ENCODE data around the gene POMGNT1. TPM values are rescaled to one million over a fixed set of nuclear protein-coding genes. Genes with fewer than 3 reads are reported as not detected.
"Not testable (repeated sequence)": the region's sequence is repeated elsewhere in the genome, so short reads cannot be mapped to it uniquely, and the experiment has no call there.

The POMGNT1 gene
- total RNA-seq (2014; rRNA removed; shearing (Covaris generic); ENCODE audit: low replicate concordance) = 69.4 and 89.7 TPM in 2 replicates

DNA sequence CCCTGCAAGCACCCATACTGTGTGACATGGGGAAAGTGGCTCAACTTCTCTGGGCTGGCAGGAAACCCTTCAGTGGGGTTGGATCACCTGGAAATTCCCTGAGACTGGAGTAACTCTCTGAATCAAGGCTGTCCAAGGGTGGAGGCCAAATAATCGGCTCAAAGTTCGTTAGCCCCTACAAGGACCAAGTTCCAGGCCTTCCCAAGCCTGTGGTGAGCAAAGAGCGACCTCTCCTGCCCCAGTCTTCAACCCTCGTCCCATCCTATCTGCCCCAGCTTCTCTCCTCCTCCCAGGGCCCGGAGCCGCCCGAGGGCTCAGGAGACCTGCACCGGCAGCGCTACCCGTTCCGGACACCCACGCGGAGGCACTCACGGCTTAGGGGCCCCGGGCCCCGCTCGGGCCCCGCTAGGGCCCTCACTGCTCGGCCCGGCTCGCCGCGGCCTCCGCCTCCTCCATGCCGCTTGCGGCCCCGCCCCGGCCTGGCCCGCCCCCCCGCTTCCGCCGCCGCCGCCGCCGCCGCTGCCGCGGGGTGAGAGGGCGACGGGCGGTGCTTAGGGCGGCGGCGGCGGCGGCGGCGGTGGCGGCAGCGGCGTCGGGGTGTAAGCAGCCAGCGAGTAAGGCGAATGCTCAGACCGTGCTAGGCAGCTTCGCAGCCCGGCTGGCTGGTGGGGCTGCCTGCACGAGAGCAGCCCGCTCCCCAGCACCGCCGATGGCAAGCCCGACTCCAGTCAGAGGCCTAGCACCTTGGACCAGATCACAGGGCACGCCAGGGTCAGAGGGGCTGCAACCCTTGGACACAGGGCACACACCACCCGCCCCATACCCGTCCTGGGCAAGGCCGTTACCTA lies at the start of gene POMGNT1:
POMGNT1 (minus strand) TSS at position 471 of the 848 bp plus-strand sequence. CDS start 613 bp downstream, outside the sequence.
- H3K27me3 ChIP-seq = no peaks in the 10 kb centered on the region
- H3K9me3 ChIP-seq = no peaks in the 10 kb centered on the region
- peak; percentile 77 for DNase-seq
- peaks cover 26% of the 10 kb centered on the region for H3K36me3 ChIP-seq
- peak within 1 kb of the TSS; percentile 89 for H3K4me3 ChIP-seq

DNA sequence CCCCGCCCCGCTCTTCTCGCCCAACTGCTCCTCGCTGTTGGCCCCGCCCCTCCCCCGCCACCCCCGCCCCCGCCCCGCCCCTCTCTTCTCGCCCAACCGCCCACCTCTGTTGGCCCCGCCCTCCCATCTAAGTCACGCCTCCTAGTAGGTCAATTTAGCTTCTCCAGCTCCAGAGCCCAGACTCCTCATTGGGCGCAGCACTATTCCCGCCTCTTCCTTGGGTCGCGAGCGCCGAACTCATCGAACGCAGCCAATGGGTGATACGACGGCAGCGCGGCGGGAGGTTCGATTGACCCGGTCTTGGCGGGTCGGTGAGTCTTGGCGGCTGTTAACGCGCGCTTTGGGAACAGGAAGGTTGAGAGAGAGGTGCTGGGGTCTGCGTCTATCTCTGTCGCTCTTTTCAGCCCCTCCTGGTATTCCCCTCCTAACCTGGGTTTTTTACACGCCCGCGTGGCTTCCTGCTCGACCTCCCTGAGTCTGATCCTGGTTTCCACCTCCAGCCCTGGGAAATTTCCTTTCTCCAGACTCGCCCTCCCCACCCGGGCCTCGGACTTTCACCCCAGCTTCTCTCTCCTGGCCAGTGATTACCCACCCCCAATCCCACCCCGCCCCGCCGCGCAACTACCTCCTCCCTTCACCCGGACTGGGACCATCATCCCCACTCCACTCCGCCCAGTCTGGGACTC lies 49.3 kb upstream of the POMGNT1 start, which contains the start of gene RAD54L:
RAD54L (plus strand) TSS at position 328 of the 686 bp plus-strand sequence. CDS start 643 bp downstream, outside the sequence.
- DNase-seq = peak; percentile 99
- Histone ChIP-seq H3K4me3 (peak within 1 kb of the TSS; percentile 69), H3K9me3 (no peaks in the 10 kb centered on the region)

DNA sequence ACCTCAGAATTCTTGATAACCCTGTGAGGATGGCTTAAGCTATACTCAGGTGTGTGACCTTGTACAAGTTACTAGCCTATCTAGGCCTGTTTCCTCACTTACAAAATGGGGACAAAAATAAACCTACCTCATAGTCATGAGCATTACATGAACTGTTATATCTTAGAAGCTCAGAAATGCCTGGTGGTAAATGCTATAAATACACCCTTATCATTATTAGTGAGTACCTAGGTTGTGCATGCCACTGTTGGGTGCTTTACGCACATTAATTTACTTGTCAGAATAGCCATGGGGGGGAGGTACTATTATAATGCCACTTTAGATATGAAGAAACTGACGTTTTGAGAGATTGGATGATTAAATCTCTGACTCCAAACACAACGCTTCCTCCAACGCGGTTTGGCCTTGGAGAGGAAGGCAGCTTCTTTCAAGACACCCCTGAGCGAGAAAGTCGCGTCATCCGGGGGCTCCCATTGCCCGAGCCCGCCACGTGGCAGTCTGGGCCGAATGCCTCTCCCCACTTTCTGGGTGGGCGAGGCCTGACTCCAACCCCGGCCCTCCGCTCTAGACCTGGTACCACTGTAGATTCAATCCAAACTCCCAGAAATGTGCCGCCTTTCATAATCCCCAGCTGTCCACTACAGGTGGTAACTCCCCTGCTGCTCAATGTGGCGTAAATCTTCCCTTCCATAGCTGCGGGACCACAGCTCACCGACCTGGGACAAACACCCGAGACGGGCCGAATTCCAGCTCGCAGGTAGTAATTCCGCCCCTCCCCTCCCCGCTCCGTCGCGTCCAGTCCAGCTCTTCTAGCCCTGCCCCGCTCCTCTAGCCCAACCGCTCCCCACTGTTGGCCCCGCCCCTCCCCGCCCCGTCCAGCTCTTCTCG lies 48.6 kb upstream of the POMGNT1 start:
- peaks cover 20% of the 10 kb centered on the region for H3K36me3 ChIP-seq
- H3K27me3 ChIP-seq = no peaks in the 10 kb centered on the region
- peak; percentile 64 for DNase-seq
- H3K9me3 ChIP-seq = no peaks in the 10 kb centered on the region
- H3K4me3 ChIP-seq = peak overlapping the region; percentile 69

More for the DNA sequence above, 49.3 kb upstream of the POMGNT1 start, which contains the start of gene RAD54L:
- H3K36me3 ChIP-seq = peaks cover 22% of the 10 kb centered on the region
- H3K27me3 ChIP-seq = no peaks in the 10 kb centered on the region

DNA sequence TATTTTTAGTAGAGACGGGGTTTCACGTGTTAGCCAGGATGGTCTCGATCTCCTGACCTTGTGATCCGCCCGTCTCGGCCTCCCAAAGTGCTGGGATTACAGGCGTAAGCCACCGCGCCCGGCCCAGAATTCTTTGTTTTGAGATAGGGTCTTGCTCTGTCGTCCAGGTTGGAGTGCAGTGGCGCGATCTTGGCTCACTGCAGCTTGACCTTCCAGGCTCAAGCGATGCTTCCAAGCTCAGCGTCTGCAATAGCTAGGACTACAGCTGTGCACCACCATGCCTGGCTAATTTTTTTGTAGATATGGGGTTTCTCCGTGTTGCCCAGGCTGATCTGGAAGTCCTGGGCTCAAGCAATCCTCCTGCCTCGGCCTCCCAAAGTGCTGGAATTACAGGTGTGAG lies 47.9 kb upstream of the POMGNT1 start:
- not testable (repeated sequence) for H3K27me3 ChIP-seq, H3K9me3 ChIP-seq, H3K4me3 ChIP-seq, DNase-seq
- peaks cover 15% of the 10 kb centered on the region for H3K36me3 ChIP-seq

DNA sequence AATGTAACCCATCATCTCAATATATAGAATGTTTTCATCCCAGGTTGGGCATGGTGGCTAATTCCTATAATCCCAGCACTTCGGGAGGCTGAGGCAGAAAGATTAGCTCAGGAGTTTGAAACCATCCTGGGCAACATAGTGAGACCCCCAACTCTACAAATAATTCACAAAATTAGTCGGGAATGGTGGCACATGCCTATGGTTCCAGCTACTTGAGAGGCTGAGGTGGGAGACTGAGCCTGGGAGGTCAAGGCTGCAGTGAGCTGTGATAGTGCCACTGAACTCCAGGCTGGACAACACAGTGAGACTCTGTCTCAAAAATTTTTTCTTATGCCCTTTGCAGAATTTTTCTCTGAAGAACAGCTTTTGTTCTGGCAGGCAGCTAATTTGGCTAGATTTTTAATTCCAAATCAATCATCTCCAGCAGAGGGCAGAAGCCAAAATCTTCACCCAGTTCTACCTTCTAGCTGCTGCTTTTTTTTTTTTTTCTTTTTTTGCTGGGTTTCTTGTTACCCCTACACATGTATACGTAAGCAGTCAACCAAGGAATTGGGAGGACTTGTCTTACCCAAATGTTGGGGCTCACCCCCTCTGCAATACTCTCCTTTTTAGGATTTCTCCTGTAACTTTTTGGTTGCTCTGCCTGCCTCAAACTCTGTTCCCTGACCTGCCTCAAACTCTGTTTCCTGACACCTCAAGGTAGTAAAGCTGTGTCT lies 46.6 kb upstream of the POMGNT1 start:
- Histone ChIP-seq H3K9me3 (no peaks in the 10 kb centered on the region), H3K4me3 (no peak overlapping the region), H3K27me3 (no peaks in the 10 kb centered on the region), H3K36me3 (peaks cover 5% of the 10 kb centered on the region)
- no peak for DNase-seq

DNA sequence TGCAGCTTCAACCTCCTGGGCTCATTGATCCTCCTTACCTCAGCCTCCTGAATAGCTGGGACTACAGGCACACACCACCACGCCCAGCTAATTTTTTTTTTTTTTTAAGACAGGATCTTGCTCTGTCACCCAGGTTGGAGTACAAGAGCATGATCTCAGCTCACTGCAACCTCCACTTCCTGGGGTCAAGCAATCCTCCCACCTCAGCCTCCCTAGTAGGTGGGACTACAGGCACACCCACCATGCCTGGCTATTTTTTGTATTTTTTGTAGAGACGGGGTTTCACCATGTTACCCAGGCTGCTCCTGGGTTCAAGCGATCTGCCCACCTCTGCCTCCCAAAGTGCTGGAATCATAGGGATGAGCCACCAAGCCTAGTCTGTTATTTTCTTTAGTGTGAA lies 45.6 kb upstream of the POMGNT1 start:
- not testable (repeated sequence) for H3K36me3 ChIP-seq, DNase-seq, H3K27me3 ChIP-seq, H3K9me3 ChIP-seq, H3K4me3 ChIP-seq

DNA sequence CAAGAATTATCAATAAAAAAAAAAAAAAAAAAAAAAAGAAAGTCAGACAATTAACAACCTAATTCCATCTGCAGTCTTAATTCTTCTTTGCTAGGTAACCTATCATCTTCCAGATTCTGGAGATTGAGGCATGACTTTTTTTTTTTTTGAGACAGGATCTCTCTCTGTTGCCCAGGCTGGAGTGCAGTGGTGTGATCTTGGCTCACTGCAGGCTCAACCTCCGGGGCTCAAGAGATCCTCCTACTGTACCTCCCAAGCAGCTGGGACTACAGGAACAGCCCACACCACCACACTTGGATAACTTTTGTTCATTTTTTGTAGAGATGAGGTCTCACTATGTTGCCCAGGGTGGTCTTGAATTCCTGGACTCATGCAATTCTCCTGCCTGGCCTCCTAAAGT lies 44.7 kb upstream of the POMGNT1 start:
- DNase-seq = no peak
- H3K4me3 ChIP-seq = no peak overlapping the region

DNA sequence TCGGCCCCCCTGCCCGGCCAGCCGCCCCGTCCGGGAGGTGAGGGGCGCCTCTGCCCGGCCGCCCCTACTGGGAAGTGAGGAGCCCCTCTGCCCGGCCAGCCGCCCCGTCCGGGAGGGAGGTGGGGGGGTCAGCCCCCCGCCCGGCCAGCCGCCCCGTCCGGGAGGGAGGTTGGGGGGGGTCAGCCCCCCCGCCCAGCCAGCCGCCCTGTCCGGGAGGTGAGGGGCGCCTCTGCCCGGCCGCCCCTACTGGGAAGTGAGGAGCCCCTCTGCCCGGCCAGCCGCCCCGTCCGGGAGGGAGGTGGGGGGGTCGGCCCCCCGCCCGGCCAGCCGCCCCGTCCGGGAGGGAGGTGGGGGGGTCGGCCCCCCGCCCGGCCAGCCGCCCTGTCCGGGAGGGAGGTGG lies 43.5 kb upstream of the POMGNT1 start:
- DNase-seq, H3K4me3 ChIP-seq, H3K27me3 ChIP-seq, H3K9me3 ChIP-seq, H3K36me3 ChIP-seq: not testable (repeated sequence)

More for the DNA sequence above, 44.7 kb upstream of the POMGNT1 start:
- Histone ChIP-seq H3K36me3 (no peaks in the 10 kb centered on the region), H3K9me3 (no peaks in the 10 kb centered on the region), H3K27me3 (no peaks in the 10 kb centered on the region)

DNA sequence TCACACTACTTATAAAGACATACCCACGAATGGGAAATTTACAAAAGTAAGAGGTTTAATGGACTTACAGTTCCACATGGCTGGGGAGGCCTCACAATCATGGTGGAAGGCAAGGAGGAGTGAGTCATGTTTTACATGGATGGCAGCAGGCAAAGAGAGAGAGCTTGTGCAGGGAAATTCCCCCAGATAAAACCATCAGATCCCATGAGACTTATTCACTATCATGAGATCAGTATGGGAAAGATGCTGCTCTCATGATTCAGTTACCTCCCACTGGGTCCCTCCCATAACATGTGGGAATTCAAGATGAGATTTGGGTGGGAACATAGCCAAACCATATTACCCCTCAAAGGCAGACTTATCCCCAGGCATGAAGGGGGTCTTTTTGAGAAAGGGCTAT lies 40.6 kb upstream of the POMGNT1 start:
- H3K27me3 ChIP-seq, DNase-seq, H3K9me3 ChIP-seq, H3K4me3 ChIP-seq, H3K36me3 ChIP-seq: not testable (repeated sequence)

DNA sequence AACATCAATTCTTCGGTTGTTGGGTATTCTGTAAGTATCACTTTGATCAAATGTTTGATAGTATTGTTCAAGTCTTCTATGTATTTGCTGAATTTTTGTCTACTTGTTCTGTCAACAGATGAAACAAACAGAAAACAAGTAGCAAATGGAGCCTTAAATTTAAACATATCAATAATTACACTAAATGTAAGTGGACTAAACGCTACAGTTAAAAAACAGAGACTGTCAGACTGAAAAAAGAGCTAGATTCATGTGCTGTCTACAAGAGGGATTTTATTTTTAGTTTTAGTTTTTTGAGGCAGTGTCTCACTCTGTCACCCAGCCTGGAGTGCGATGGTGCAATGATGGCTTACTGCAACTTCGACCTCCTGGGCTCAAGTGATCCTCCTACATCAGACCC lies 38.6 kb upstream of the POMGNT1 start:
- no peak overlapping the region for H3K4me3 ChIP-seq
- DNase-seq = no peak

DNA sequence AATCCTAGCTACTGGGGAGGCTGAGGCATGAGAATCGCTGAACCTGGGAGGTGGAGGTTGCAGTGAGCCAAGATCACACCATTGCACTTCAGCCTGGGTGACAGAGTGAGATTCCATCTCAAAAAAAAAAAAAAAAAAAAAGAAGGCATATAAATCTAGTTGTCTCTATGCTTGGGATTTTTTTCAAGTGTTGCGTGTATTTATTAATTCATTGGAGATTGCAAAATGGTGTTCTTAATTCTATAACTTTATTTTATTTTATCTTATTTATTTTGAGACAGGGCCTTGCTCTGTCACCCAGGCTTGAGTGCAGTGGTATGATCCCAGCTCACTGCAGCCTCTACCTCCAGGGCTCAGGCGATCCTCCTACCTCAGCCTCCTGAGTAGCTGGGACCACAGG lies 33.0 kb upstream of the POMGNT1 start:
- H3K36me3 ChIP-seq, H3K27me3 ChIP-seq, H3K9me3 ChIP-seq, DNase-seq, H3K4me3 ChIP-seq: not testable (repeated sequence)

More for the DNA sequence above, 38.6 kb upstream of the POMGNT1 start:
- H3K9me3 ChIP-seq = peaks cover 6% of the 10 kb centered on the region
- H3K27me3 ChIP-seq = no peaks in the 10 kb centered on the region
- H3K36me3 ChIP-seq = no peaks in the 10 kb centered on the region

DNA sequence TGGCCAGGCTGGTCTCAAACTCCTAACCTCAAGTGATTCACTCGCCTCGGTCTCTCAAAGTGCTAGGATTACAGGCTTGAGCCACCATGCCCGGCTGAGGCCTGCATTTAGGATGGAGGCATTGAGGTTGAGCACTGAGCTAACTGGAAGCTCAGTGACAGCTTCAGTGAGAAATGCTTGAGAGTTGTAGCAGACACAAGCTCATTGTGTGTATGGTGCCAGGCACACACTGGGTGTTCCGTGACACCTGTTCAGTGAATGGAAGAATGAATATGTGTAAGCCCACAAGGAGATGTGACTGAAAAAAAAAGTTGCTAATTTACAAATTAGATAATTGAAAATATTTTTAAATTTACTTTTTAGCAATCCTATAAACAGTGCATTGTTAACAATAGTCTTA lies 26.7 kb upstream of the POMGNT1 start:
- Histone ChIP-seq H3K36me3 (no peaks in the 10 kb centered on the region), H3K4me3 (no peak overlapping the region), H3K27me3 (no peaks in the 10 kb centered on the region), H3K9me3 (no peaks in the 10 kb centered on the region)
- no peak for DNase-seq

DNA sequence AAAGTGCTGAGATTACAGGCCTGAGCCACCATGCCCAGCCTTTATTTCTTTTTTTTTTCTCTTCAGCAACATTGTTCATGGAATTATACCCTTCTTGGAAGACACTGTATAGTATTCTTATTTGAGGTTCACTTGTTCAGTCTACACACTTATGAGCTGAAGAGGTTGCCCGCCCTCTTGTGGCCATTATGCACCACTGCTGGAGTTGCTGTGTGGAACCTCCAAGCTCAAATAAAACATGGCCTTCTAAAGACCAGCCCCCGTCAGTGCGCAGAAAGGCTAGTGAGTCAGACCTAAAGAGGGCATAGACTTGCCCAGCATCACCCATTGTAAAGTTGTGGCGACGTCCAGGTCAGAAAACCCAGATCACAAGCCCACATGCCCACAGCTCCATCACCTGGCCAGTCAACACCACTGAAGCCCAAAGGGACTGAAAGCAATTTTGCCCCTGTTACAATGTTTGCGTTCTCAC lies 25.3 kb upstream of the POMGNT1 start:
- Histone ChIP-seq H3K4me3 (no peak overlapping the region), H3K36me3 (no peaks in the 10 kb centered on the region), H3K9me3 (no peaks in the 10 kb centered on the region), H3K27me3 (no peaks in the 10 kb centered on the region)
- DNase-seq = peak; percentile 68

DNA sequence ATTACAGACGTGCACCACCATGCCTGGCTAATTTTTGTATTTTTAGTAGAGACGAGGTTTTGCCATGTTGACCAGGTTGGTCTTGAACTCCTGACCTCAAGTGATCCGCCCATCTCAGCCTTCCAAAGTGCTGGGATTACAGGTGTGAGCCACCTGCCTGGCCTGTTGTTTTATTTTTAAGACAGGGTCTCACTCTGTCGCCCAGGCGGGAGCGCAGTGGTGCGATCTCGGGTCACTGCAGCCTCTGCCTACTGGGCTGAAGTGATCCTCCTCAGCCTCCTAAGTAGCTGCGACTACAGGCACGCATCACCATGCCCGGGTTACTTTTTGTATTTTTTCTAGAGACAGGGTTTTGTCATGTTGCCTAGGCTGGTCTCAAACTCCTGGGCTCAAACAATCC lies 24.8 kb upstream of the POMGNT1 start:
- not testable (repeated sequence) for H3K4me3 ChIP-seq, DNase-seq, H3K27me3 ChIP-seq, H3K36me3 ChIP-seq, H3K9me3 ChIP-seq

DNA sequence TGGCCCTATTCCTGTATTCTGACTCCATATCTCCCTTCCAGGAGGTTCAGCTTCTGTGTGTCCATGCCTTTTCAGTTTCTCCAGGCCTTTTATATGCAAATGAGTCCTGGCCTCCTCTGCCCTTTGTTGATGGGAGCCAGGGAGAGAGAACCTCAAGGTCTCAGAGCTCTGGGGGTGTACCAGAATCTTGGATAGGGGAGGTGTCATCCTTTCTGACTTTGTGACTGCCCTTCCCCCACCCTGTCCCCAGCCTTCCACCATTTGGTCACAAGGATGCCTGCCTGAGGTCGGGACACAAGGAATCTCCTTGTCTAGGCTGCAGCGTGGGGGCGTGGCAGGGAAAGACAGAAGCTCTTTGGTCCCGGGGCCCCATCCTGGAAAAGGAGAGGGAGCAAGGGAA lies 23.5 kb upstream of the POMGNT1 start:
- no peaks in the 10 kb centered on the region for H3K36me3 ChIP-seq

DNA sequence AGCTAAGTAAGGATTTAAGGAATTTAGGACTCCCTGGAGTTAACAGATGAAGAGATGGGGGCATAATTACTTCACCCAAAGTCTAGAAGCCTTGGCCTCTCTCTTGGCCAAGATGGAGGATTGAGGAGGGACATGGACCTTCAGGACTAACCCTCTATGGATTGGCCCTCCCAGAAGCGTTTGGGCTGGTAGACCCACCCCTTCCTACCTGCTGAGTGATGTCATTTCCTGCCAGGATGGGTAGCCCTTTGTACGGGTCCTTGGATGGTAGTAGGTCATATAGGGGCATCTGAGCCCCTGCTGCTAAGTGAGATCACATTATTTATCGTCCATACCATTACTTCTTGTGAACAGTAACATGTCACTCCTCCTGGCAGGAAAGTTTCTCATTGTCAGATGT lies 22.6 kb upstream of the POMGNT1 start:
- no peak overlapping the region for H3K4me3 ChIP-seq
- no peaks in the 10 kb centered on the region for H3K27me3 ChIP-seq
- no peaks in the 10 kb centered on the region for H3K36me3 ChIP-seq
- DNase-seq = no peak
- no peaks in the 10 kb centered on the region for H3K9me3 ChIP-seq

More for the DNA sequence above, 23.5 kb upstream of the POMGNT1 start:
- DNase-seq = no peak
- no peak overlapping the region for H3K4me3 ChIP-seq
- H3K9me3 ChIP-seq = no peaks in the 10 kb centered on the region
- no peaks in the 10 kb centered on the region for H3K27me3 ChIP-seq
